ENCODE data around the gene CASP3. TPM values are rescaled to one million over a fixed set of nuclear protein-coding genes. Genes with fewer than 3 reads are reported as not detected.
"Not testable (repeated sequence)": the region's sequence is repeated elsewhere in the genome, so short reads cannot be mapped to it uniquely, and the experiment has no call there.

Gene CASP3
- total RNA-seq, 1 experiment from 2014 or later, result 63.6 TPM

DNA sequence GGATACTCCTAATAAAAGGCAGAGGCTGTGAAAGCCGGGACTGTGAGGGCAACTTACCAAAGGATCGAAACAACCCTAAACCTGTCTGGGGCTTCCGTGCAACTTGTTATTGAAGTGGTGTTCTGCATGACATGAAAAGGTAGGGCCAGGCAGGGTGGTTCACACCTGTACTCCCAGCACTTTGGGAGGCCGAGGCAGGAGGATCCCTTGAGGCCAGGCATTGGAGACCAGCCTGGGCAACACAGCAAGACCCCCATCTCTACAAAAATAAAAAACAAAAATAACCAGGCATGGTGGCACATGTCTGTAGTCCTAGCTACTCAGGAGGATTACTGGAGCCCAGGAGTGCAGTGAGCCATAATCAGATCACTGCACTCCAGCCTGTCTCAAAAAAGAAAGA is 12.3 kb downstream of the CASP3 start:
- no peak for DNase-seq (ENCODE audit: extremely low read depth, low read depth)

DNA sequence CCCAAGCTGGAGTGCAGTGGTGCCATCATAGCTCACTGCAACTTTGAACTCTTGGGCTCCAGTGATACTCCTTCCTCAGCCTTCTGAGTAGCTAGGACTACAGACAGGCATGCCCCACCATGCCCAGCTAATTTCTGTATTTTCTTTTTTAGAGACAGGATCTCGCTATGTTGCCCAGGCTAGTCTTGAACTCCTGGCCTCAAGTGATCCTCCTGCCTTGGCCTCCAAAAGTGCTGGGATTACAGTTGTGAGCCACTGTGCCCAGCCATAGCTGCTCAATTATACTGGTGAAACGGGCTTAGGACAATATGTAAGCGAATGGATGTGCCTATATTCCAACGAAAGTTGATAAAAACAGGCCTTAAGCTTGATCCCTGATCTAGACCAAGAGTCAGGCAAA is 13.1 kb downstream of the CASP3 start:
- no peak for DNase-seq (ENCODE audit: extremely low read depth, low read depth)

DNA sequence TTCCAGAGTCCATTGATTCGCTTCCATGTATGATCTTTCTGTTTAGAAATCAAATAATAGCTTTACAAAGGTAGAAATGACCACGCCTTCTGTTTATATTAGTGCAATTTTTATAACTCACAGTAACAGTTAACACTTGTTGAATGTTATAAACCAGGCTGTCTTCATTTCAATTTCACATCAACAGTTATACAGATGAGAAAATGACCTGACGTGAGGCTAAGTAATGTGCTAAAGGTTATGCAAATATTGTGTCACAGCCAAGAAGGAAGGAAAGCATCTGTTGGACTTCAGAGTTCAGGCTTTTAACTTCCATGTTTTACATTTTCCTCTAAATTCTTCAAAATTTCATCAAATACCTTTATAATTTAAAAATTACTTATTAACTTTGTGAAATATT is 13.9 kb downstream of the CASP3 start:
- no peak for DNase-seq (ENCODE audit: extremely low read depth, low read depth)

GRCh38 chr4:184632842-184633241 is 16.4 kb downstream of the CASP3 start:
- no peak for DNase-seq (ENCODE audit: extremely low read depth, low read depth)

DNA sequence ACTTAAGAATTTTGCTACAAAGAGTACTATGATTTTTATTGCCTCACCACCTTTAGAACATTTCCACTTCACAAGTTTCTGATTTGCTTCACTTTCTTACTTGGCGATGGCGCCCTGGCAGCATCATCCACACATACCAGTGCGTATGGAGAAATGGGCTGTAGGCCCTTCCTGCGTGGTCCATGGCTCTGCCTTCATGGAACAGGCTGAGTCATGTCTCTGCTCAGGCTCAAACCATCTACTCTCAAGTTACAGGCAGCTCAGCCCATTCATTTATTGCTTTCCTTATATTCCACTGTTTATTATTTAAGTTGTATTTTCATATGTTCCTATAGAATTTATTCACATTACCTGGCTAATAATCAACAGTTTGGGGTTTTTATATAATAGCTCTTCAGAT is 21.1 kb downstream of the CASP3 start:
- no peak for DNase-seq (ENCODE audit: extremely low read depth, low read depth)

GRCh38 chr4:184625783-184626596 is 23.3 kb downstream of the CASP3 start:
- DNase-seq (ENCODE audit: extremely low read depth, low read depth), result not testable (repeated sequence)

DNA sequence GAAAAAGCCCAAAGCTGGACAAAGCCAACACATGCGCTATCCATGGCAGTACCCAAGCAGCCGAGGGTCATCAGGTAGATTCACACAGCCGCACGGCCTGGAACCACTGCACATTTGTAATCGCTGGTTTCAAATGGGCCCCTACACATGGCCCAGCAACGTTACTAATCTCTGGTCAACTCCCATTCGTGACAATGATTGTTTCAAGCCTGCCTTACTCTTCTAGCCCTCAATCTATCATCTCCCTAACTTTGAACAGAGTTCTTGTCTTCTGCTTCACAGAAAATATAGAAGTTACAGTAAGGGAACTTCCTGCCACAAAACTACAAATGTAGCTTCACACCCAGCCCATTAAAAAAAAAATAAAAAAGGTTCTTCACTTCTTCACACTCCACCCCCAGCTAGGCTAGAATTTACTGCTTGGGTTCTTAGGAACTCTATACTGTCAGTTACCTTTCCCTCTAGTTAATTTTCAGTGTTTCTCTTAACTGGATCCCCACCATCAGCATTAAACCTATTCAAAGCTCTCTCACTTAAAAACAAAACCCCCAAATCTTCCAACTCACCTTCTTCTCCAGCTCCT is 24.2 kb downstream of the CASP3 start:
- DNase-seq (ENCODE audit: extremely low read depth, low read depth), result no peak

GRCh38 chr4:184624504-184624903 is 24.7 kb downstream of the CASP3 start:
- not testable (repeated sequence) for DNase-seq (ENCODE audit: extremely low read depth, low read depth)

DNA sequence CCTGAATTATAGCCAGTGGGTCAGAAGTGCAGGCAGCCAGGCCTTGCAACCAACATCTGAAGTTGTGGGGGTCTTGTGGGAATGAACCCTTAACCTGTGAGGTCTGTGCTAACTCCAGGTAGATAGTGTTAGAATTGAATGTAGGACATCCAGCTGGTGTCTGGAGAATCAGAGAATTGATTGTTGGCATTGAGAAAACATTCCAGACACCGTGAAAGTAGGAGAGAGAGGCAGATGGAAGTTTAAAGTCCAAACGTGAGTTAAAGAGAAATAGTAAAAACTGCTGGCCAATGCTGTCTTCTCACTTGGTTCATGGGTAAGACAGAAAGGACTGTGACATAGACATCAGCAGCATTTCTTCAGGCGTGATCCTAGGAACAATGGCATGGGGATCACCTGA is 27.7 kb downstream of the CASP3 start:
- DNase-seq (ENCODE audit: extremely low read depth, low read depth), result no peak

DNA sequence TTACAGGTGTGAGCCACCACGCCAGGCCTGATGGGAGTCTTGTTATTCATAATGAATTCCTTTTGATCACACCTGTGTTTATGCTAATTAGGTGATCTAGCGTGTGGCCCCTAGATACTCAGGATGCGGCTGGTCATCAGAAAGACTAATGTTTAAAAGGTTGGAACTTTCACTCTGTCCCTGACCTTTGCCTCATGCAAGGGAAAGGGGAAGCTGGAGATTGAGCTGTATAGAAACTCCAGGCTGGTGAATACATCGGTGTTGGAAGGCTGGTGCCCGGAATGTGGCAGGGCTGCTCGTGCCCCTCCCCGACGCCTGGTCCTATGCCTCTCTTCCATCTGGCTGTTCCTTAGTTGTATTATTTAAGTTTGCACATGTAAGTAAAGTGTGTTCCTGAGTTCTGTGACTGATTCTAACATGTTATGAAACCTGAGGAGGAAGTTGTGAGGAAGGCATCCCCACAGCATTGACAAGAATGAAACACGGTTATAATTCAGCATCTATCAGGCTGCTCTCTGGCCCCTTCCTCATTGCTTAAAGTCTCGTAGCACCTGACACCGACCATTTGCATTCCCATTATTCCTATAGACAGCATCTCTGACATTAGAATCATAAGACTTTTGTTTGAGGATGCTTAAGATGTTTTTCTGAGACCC is 28.9 kb downstream of the CASP3 start:
- no peak for DNase-seq (ENCODE audit: extremely low read depth, low read depth)

DNA sequence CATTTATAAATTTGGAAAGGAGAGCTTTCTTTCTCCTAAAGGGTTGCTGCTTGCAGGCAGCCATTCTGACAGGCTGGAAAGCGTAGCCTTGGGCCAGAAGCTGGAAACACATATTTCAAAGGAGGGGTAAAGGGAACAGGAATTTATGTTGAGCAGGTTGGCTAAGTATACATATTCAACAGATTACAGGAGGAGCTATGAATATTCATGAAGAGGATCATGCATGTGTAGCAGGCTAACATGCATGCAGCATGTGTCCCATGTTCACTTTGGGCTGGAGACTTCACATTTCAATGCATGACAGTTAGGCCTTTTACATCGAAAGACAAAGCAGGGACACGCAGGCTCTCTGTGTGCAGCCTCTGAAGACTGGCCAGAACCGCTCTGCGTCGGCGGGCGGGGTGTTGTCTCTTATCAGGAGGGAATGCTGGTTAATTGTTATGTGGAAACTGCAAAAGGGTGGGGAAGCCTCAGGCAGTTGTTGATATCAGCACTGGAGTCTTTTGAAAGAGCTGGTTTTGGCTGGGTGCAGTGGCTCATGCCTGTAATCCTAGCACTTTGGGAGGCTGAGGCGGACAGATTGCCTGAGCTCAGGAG is 31.5 kb downstream of the CASP3 start:
- DNase-seq (ENCODE audit: extremely low read depth, low read depth), result no peak

DNA sequence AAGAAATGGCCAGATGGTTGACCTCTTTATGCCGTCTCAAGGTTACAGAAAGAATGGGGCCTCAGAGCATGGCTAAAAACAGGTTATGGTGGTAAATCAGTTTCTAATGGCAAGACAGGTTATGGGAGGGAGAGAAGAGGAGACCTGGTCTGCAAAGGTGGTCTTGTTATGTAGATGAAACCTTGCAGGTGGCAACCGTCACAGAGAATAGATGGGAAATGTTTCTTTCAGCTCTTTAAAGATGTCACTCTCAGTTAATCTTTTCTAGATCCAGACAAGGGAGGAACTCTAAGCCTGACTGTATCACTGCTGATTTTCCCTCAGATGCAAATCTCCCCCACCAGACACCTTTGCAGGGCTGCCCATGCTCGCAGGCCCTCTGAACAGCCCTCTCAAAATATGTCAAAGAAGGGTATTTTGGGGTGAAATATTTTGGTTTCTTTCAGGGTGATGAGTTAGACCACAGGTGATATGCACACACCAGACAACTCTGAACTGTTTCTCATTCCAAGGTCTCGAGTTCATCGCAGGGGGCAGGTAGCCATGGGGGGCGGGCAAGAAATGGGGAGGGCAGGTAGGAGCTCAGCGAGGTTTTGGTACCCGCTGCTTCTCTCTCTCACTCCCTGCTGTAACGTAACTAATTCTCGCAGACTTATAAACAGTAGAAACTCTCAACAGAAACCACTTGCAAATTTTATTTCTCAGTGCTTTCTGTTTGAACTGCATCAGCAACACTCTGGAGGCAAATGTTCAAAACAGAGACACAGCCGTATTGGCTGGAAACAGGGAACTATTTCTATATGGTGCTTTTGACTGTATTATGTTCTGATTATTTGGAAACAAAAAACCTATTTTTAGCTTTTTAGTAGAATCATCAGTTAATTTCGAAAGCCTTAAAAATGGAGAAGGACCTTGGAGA is 32.4 kb downstream of the CASP3 start:
- no peak for DNase-seq (ENCODE audit: extremely low read depth, low read depth)

- not testable (repeated sequence) for DNase-seq (ENCODE audit: extremely low read depth, low read depth)
Measured at GRCh38 chr4:184616168-184616567, 33.1 kb downstream of the CASP3 start.

- no peak for DNase-seq (ENCODE audit: extremely low read depth, low read depth)
Measured at GRCh38 chr4:184614509-184614908, 34.7 kb downstream of the CASP3 start.

- DNase-seq (ENCODE audit: extremely low read depth, low read depth), result no peak
Measured at GRCh38 chr4:184613405-184613804, 35.8 kb downstream of the CASP3 start.

DNA sequence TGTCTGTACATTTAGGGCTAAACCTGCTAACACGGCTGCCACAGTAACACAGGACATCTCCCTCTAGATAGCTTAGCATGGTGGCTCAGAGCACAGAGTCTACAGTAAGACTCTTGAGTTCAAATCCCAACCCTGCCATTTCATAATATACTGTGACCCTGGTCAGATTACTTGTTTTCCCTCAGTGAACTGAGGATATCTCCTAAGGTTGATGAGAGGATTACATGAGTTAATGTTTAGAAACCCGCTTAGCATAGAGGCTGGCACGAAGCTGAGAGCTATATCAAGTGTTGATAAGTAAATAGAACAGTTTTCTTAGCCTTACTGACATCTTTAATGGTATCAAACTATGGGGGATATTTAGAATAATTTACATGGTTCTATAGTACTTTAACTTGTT is 37.2 kb downstream of the CASP3 start:
- no peak for DNase-seq (ENCODE audit: extremely low read depth, low read depth)

- DNase-seq (ENCODE audit: extremely low read depth, low read depth), result not testable (repeated sequence)
Measured at GRCh38 chr4:184607429-184607828, 41.8 kb downstream of the CASP3 start.

GRCh38 chr4:184602857-184603256 is 46.4 kb downstream of the CASP3 start:
- DNase-seq (ENCODE audit: extremely low read depth, low read depth), result not testable (repeated sequence)

DNA sequence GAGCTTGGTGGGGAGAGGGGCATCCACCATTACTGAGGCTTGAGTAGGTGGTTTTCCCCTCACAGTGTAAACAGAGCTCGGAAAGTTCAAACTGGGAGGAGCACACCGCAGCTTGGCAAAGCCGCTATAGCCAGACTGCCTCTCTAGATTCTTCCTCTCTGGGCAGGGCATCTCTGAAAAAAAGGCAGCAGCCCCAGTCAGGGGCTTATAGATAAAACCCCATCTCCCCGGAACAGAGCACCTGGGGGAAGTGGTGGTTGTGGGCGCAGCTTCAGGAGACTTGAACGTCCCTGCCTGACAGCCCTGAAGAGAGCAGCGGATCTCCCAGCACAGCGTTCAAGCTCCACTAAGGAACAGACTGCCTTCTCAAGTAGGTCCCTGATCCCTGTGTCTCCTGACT is 48.3 kb downstream of the CASP3 start:
- DNase-seq (ENCODE audit: extremely low read depth, low read depth), result not testable (repeated sequence)

GRCh38 chr4:184599492-184600135 is 49.6 kb downstream of the CASP3 start:
- DNase-seq (ENCODE audit: extremely low read depth, low read depth), result no peak
